Osteoblast (primary cell): ENCODE measurements around the gene TEC. TPM values are rescaled to one million over a fixed set of nuclear protein-coding genes. Genes with fewer than 3 reads are reported as not detected.

Source experiments
- DNase-seq: peaks from one replicate; pipeline ENCODE4 v3.0.0; 2011; ENCODE audit warnings: low spot score, mixed read lengths; ENCODE audit not compliant: insufficient read length; ENCODE audit errors: missing footprints
- H2AFZ ChIP-seq: 2 replicates; pipeline ENCODE4 v1.6.0; 2011; ENCODE audit warnings: mild to moderate bottlenecking, low read length
- H3K27ac ChIP-seq: 2 replicates; pipeline ENCODE4 v1.5.1; 2011; ENCODE audit warnings: mild to moderate bottlenecking, low read depth, low read length, moderate library complexity
- H3K27me3 ChIP-seq: 2 replicates; pipeline ENCODE4 v1.6.0; 2012; ENCODE audit warnings: mild to moderate bottlenecking, control low read depth, inconsistent platforms, low read length, moderate library complexity; ENCODE audit not compliant: insufficient read depth
- H3K36me3 ChIP-seq: 2 replicates; pipeline ENCODE4 v1.5.1; 2011; ENCODE audit warnings: mild to moderate bottlenecking, low read length, control low read depth, moderate library complexity; ENCODE audit not compliant: insufficient read depth
- H3K4me1 ChIP-seq: 2 replicates; pipeline ENCODE4 v1.5.1; 2011; ENCODE audit warnings: mild to moderate bottlenecking, low read length, control low read depth, moderate library complexity; ENCODE audit not compliant: insufficient read depth
- H3K4me2 ChIP-seq: 2 replicates; pipeline ENCODE4 v1.6.0; 2011; ENCODE audit warnings: mild to moderate bottlenecking, low read length; ENCODE audit not compliant: insufficient read depth
- H3K4me3 ChIP-seq: fragments of 200-600 bp; sonication (generic); 3 replicates; pipeline ENCODE4 v1.5.1; 2012; ENCODE audit warnings: mild to moderate bottlenecking, low read length, inconsistent platforms; ENCODE audit not compliant: insufficient read depth
- H3K79me2 ChIP-seq: 2 replicates; pipeline ENCODE4 v1.6.0; 2012; ENCODE audit warnings: mild to moderate bottlenecking, low read length, control low read depth, inconsistent platforms; ENCODE audit not compliant: insufficient read depth
- H3K9me3 ChIP-seq: 2 replicates; pipeline ENCODE4 v1.5.1; 2011; ENCODE audit warnings: low read depth, low read length, control low read depth
- H4K20me1 ChIP-seq: 2 replicates; pipeline ENCODE4 v1.6.0; 2012; ENCODE audit warnings: mild to moderate bottlenecking, low read length, control low read depth; ENCODE audit not compliant: insufficient read depth
- total RNA-seq: library from RNA; depleted of rRNA; stranded (reverse); fragments of >200 nt; gene quantifications from 2 replicates; pipeline ENCODE4 v1.2.3, GENCODE V29; 2012
- TF ChIP-seq, protein P1 (sequence below): IDR thresholded peaks from 2 replicates; pipeline ENCODE4 v1.5.1; 2011; ENCODE audit warnings: mild to moderate bottlenecking, low read depth, low read length, moderate library complexity; ENCODE audit errors: extremely low read depth

Gene TEC
- total RNA-seq, 1 donor, result 1.8 TPM

DNA sequence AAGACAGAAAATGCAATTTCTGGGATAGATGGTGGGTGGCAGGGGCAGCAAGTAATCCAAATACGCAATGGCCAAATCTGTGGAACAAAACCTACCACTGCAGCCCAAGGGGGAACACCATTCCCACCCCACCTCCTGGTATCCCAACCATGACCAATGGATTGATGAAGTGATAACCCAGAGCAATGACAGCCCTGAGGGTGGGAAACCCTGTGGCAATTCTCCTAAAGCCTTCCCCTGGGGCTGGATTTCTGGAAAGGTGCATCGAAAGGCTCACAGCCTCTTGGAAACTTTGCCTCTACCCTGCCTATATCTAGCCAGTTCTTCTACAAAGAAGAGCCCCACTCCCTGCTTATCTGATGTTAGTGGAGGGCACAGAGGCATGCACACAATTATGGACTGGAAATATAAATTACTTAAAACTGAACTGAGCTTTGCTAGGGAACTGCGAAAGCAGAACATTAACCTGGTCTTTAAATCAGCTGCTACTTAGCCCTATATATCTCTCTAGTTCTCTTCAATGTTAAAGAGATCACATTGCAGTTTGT is 75.6 kb downstream of the TEC start:
- H3K4me1 ChIP-seq, result no peaks in the 10 kb centered on the region
- no peaks in the 10 kb centered on the region for H4K20me1 ChIP-seq
- no peak overlapping the region for H3K27ac ChIP-seq
- H3K4me2 ChIP-seq, result no peak overlapping the region
- DNase-seq, result no peak
- no peaks in the 10 kb centered on the region for H3K36me3 ChIP-seq
- TF ChIP-seq, protein P1, sequence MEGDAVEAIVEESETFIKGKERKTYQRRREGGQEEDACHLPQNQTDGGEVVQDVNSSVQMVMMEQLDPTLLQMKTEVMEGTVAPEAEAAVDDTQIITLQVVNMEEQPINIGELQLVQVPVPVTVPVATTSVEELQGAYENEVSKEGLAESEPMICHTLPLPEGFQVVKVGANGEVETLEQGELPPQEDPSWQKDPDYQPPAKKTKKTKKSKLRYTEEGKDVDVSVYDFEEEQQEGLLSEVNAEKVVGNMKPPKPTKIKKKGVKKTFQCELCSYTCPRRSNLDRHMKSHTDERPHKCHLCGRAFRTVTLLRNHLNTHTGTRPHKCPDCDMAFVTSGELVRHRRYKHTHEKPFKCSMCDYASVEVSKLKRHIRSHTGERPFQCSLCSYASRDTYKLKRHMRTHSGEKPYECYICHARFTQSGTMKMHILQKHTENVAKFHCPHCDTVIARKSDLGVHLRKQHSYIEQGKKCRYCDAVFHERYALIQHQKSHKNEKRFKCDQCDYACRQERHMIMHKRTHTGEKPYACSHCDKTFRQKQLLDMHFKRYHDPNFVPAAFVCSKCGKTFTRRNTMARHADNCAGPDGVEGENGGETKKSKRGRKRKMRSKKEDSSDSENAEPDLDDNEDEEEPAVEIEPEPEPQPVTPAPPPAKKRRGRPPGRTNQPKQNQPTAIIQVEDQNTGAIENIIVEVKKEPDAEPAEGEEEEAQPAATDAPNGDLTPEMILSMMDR, result no peak
- no peaks in the 10 kb centered on the region for H3K9me3 ChIP-seq
- peaks cover 6% of the 10 kb centered on the region for H3K27me3 ChIP-seq
- no peak overlapping the region for H2AFZ ChIP-seq
- no peak overlapping the region for H3K4me3 ChIP-seq
- no peaks in the 10 kb centered on the region for H3K79me2 ChIP-seq

DNA sequence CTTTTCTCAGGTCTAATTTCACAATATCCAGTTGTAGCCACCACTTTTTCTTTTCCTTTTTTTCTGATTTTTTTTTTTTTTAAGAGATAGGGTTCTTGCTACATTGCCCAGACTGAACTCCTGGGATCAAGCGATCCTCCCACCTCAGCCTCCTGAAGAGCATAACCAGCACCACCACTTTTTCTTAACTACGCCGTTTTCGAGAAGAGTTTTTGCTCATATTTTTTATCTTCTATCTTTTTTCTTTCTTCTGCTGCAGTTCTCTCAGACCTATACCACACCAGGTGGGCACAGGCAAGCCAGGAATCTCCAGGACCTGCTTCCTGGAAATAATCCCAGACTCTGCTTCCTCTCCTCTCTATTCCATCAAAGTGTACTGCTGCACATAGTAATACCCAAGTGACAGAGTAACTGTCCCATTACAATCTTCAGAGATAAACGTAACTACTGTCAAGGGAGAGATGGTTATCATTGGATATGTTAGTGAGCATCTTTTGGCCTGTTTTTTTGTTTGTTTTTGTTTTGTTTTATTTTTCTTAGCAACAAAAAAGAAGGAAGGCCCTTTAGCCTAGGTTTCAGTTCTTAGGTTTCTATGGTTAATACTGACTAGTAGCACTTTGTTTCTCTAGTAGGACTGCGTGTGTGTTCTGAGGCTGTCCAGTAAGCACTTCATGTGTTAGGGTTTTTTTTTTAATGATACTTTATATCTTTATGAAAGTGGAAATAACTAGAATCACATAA is 76.4 kb downstream of the TEC start:
- H3K9me3 ChIP-seq, result no peaks in the 10 kb centered on the region

DNA sequence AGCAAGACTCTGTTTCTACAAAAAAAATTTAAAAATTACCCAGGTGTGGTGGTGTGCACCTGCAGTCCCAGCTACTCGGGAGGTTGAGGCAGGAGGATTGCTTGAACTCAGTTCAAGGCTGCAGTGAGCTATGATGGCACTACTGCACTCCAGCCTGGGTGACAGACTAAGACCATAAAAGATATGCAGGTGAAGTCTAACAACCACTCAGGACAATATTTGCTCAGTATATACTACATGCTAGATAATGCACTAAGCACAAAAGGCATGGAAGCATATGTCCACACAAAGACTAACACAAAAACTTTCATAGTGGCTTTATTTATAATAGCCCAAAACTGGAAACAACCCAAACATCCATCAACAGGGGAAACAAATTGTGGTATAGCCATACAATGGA is 77.9 kb downstream of the TEC start:
- no peak overlapping the region for H2AFZ ChIP-seq

More for the DNA sequence above, 76.4 kb downstream of the TEC start:
- H3K4me2 ChIP-seq, result no peak overlapping the region
- H3K27ac ChIP-seq, result no peak overlapping the region
- DNase-seq, result no peak
- H2AFZ ChIP-seq, result no peak overlapping the region
- H3K4me3 ChIP-seq, result no peak overlapping the region
- H4K20me1 ChIP-seq, result no peaks in the 10 kb centered on the region
- no peaks in the 10 kb centered on the region for H3K79me2 ChIP-seq
- TF ChIP-seq, protein P1, result no peak
- H3K36me3 ChIP-seq, result no peaks in the 10 kb centered on the region
- peaks cover 6% of the 10 kb centered on the region for H3K27me3 ChIP-seq
- H3K4me1 ChIP-seq, result no peaks in the 10 kb centered on the region

DNA sequence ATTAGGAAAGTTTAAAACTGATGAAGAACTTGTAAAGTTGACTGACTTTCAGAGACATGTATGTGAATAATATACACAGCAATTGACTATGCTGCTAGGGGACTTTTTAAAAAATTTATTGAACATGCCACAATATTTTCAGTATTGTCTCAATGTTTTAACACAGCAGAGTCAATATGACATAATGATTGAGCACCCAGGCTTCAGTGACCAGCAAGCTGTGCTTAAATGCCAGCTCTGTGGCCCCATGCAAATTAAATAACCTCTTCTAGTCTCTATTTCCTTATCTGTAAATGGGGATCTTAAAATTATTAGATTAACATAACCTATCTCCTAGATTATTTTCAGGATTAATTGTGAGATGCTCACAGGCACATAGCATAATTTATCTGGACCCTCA is 78.8 kb downstream of the TEC start:
- TF ChIP-seq, protein P1, result no peak
- Histone ChIP-seq H3K4me3 (no peak overlapping the region), H4K20me1 (no peaks in the 10 kb centered on the region), H3K4me1 (no peaks in the 10 kb centered on the region), H2AFZ (no peak overlapping the region), H3K4me2 (no peak overlapping the region), H3K9me3 (no peaks in the 10 kb centered on the region), H3K27ac (no peak overlapping the region), H3K27me3 (peaks cover 4% of the 10 kb centered on the region), H3K36me3 (no peaks in the 10 kb centered on the region), H3K79me2 (no peaks in the 10 kb centered on the region)
- no peak for DNase-seq

More for the DNA sequence above, 77.9 kb downstream of the TEC start:
- no peaks in the 10 kb centered on the region for H3K36me3 ChIP-seq
- H3K4me3 ChIP-seq, result no peak overlapping the region
- no peak overlapping the region for H3K4me2 ChIP-seq
- H3K4me1 ChIP-seq, result no peaks in the 10 kb centered on the region
- no peak for DNase-seq
- TF ChIP-seq, protein P1, result no peak
- no peaks in the 10 kb centered on the region for H3K79me2 ChIP-seq
- peaks cover 4% of the 10 kb centered on the region for H3K27me3 ChIP-seq
- H3K9me3 ChIP-seq, result no peaks in the 10 kb centered on the region
- H3K27ac ChIP-seq, result no peak overlapping the region
- H4K20me1 ChIP-seq, result no peaks in the 10 kb centered on the region
